ENCODE measurements around the gene TLR10. TPM values are rescaled to one million over a fixed set of nuclear protein-coding genes. Genes with fewer than 3 reads are reported as not detected.
A peak's percentile ranks its signal among the peaks of the same experiment; 100 is the strongest.

TLR10 gene
- total and polyA plus RNA-seq, 9 donors, result 0.08 to 1.4 (median 0.23) TPM; not detected in 3

- intact Hi-C loops (cut with DNase I), result loop anchor here in 3 of 4 donors (5.0 to 10.0 kb wide), 3 partner anchors 98 to 378 kb away; partner anchors contain the start of gene TLR6 (in 1 of the 3)
These were observed 23.0 kb downstream of the TLR10 start for GRCh38 chr4:38759790-38760122.

DNA sequence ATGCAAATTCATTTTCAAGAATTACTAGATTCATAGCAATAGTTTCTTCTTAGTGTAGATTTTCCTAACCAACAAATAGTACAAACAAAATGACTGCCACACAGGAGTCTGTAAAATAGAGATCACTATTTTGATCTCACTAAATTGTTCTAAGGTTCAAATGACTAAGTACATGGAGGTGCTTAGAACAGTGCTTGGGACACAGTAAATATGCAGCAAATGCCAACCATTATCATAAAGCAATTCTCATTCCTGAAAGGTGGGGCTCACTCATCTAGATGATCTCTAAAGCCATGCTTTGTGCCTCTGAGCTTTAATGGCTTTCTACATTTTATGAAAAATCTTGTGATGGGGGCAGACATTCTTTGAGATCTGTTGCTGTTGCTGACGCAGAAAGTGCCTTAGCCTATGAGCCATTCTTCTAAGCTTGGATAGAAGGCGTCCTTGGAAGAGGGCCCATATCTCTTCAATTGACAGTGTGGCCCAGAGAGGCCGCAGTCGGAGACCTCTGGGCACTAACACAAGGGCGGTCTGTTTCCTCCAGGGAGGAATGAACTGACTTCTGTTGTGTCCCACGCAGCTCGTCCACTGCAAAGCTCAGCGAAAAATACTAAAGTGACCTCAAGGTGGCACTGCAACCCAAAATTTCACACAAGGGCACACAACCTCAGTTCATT is 23.5 kb downstream of the TLR10 start:
- Histone ChIP-seq H3K4me1 (ENCODE audit: insufficient read depth) (no peaks in the 10 kb centered on the region), H3K27me3 (no peaks in the 10 kb centered on the region), H3K27ac (peak overlapping the region in 1 of 2 donors; percentile 50), H3K36me3 (no peaks in the 10 kb centered on the region), H3K9me3 (no peaks in the 10 kb centered on the region), H3K4me3 (no peak overlapping the region)
- DNase-seq, result peak; percentile 57 to 79 (median 70)
- WGBS, 3 donors, result 2 to 5% (median 4%) methylated on average over 8 of the region's 8 CpGs
- TF ChIP-seq, protein P1, sequence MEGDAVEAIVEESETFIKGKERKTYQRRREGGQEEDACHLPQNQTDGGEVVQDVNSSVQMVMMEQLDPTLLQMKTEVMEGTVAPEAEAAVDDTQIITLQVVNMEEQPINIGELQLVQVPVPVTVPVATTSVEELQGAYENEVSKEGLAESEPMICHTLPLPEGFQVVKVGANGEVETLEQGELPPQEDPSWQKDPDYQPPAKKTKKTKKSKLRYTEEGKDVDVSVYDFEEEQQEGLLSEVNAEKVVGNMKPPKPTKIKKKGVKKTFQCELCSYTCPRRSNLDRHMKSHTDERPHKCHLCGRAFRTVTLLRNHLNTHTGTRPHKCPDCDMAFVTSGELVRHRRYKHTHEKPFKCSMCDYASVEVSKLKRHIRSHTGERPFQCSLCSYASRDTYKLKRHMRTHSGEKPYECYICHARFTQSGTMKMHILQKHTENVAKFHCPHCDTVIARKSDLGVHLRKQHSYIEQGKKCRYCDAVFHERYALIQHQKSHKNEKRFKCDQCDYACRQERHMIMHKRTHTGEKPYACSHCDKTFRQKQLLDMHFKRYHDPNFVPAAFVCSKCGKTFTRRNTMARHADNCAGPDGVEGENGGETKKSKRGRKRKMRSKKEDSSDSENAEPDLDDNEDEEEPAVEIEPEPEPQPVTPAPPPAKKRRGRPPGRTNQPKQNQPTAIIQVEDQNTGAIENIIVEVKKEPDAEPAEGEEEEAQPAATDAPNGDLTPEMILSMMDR (IDR thresholded peaks at IDR 0.05), result peak in 2 of 3 donors; percentile 73 to 78
- no peak for TF ChIP-seq POLR2A (IDR thresholded peaks at IDR 0.05)
- intact Hi-C loops (cut with DNase I), result loop anchor here in 1 of 4 donors (10.0 kb wide), 1 partner anchor 376 kb away; no protein-coding TSS in a partner anchor

More at GRCh38 chr4:38759790-38760122, 23.0 kb downstream of the TLR10 start:
- DNase-seq, result no peak
- H3K27ac ChIP-seq, result no peak overlapping the region
- no peaks in the 10 kb centered on the region for H3K9me3 ChIP-seq
- no peak overlapping the region for H3K4me3 ChIP-seq
- no peaks in the 10 kb centered on the region for H3K36me3 ChIP-seq
- 85 to 91% (median 86%) methylated on average over 1 of the region's 1 CpG for WGBS, 3 donors
- H3K27me3 ChIP-seq, result no peaks in the 10 kb centered on the region
- H3K4me1 ChIP-seq (ENCODE audit: insufficient read depth), result no peaks in the 10 kb centered on the region
- TF ChIP-seq, protein P1 (IDR thresholded peaks at IDR 0.05), result peak in 1 of 3 donors; percentile 42
- no peak for TF ChIP-seq EP300 (IDR thresholded peaks at IDR 0.05)

- no peak for TF ChIP-seq POLR2A (IDR thresholded peaks at IDR 0.05)
- no peak for TF ChIP-seq EP300 (IDR thresholded peaks at IDR 0.05)
- TF ChIP-seq, protein P1 (IDR thresholded peaks at IDR 0.05), result no peak
- no peaks in the 10 kb centered on the region for H3K36me3 ChIP-seq
- DNase-seq, result no peak
- H3K4me3 ChIP-seq, result no peak overlapping the region
- 87 to 90% (median 90%) methylated on average over 6 of the region's 6 CpGs for WGBS, 3 donors
- intact Hi-C loops (cut with DNase I), result loop anchor here in 1 of 4 donors (10.0 kb wide), 1 partner anchor 377 kb away; no protein-coding TSS in a partner anchor
- H3K9me3 ChIP-seq, result no peaks in the 10 kb centered on the region
- H3K4me1 ChIP-seq (ENCODE audit: insufficient read depth), result peaks cover 5% of the 10 kb centered on the region
- no peaks in the 10 kb centered on the region for H3K27me3 ChIP-seq
- no peak overlapping the region for H3K27ac ChIP-seq
These were observed 24.7 kb downstream of the TLR10 start for GRCh38 chr4:38757945-38758600.

GRCh38 chr4:38752941-38753806 is 29.6 kb downstream of the TLR10 start:
- WGBS, 3 donors, result 14 to 22% (median 18%) methylated on average over 19 of the region's 19 CpGs
- intact Hi-C loops (cut with DNase I), result loop anchor here in 1 of 4 donors (10.0 kb wide), 1 partner anchor 382 kb away; no protein-coding TSS in a partner anchor

More at GRCh38 chr4:38752941-38753806, 29.6 kb downstream of the TLR10 start:
- Histone ChIP-seq H3K4me1 (ENCODE audit: insufficient read depth) (peaks cover 7% of the 10 kb centered on the region), H3K36me3 (no peaks in the 10 kb centered on the region), H3K4me3 (peak overlapping the region; percentile 17), H3K27me3 (no peaks in the 10 kb centered on the region), H3K9me3 (no peaks in the 10 kb centered on the region), H3K27ac (peak overlapping the region in 1 of 2 donors; percentile 71)
- DNase-seq, result peak; percentile 88 to 91 (median 91)
- TF ChIP-seq EP300 (IDR thresholded peaks at IDR 0.05) (no peak), POLR2A (IDR thresholded peaks at IDR 0.05) (no peak)
- TF ChIP-seq, protein P1 (IDR thresholded peaks at IDR 0.05), result no peak

Measured in ovary (tissue), 9 donors.